HEK293T (cell line): Measurements from ENCODE around the gene ADGRD1.

ENCODE experiments used
- ARNT ChIP-seq: fragments of 450-650 bp; IDR thresholded peaks from 2 replicates; pipeline ENCODE4 v1.6.1; 2017; ENCODE audit warnings: mild to moderate bottlenecking
- BHLHE40 ChIP-seq: fragments of 450-650 bp; IDR thresholded peaks from 2 replicates; pipeline ENCODE4 v1.6.1; 2016; ENCODE audit warnings: mild to moderate bottlenecking, moderate library complexity, borderline replicate concordance
- CTBP1 ChIP-seq: fragments of 450-650 bp; IDR thresholded peaks from 2 replicates; pipeline ENCODE4 v1.6.1; 2016; ENCODE audit warnings: borderline replicate concordance
- ELF4 ChIP-seq: fragments of 450-650 bp; IDR thresholded peaks from 2 replicates; pipeline ENCODE4 v1.6.1; 2017; ENCODE audit warnings: antibody characterized with exemption
- FOXA1 ChIP-seq: fragments of 450-650 bp; IDR thresholded peaks from 2 replicates; pipeline ENCODE4 v1.6.1; 2016; ENCODE audit warnings: mild to moderate bottlenecking
- FOXM1 ChIP-seq: fragments of 450-650 bp; IDR thresholded peaks from 2 replicates; pipeline ENCODE4 v1.6.1; 2017; ENCODE audit warnings: mild to moderate bottlenecking, borderline replicate concordance
- L3MBTL2 ChIP-seq: fragments of 450-650 bp; conservative IDR thresholded peaks from 2 replicates; pipeline ENCODE4 v1.6.1; 2016; ENCODE audit warnings: mild to moderate bottlenecking
- LEF1 ChIP-seq: fragments of 450-650 bp; IDR thresholded peaks from 2 replicates; pipeline ENCODE4 v1.6.1; 2017; ENCODE audit warnings: mild to moderate bottlenecking, borderline replicate concordance
- NFRKB ChIP-seq: fragments of 450-650 bp; IDR thresholded peaks from 2 replicates; pipeline ENCODE4 v1.6.1; 2016; ENCODE audit warnings: mild to moderate bottlenecking, moderate library complexity
- TARDBP ChIP-seq: fragments of 450-650 bp; IDR thresholded peaks from 2 replicates; pipeline ENCODE4 v1.6.1; 2016
- ZNF384 ChIP-seq: fragments of 450-650 bp; IDR thresholded peaks from 2 replicates; pipeline ENCODE4 v1.6.1; 2016
- TF ChIP-seq, protein P1 (sequence below): fragments of 450-650 bp; IDR thresholded peaks from 2 replicates; pipeline ENCODE4 v1.6.1; 2016

- TF ChIP-seq NFRKB (no peak), L3MBTL2 (no peak), LEF1 (no peak), CTBP1 (no peak), BHLHE40 (no peak), ZNF384 (no peak), FOXM1 (no peak), TARDBP (no peak), FOXA1 (no peak), ELF4 (no peak), ARNT (no peak)
- TF ChIP-seq, protein P1, sequence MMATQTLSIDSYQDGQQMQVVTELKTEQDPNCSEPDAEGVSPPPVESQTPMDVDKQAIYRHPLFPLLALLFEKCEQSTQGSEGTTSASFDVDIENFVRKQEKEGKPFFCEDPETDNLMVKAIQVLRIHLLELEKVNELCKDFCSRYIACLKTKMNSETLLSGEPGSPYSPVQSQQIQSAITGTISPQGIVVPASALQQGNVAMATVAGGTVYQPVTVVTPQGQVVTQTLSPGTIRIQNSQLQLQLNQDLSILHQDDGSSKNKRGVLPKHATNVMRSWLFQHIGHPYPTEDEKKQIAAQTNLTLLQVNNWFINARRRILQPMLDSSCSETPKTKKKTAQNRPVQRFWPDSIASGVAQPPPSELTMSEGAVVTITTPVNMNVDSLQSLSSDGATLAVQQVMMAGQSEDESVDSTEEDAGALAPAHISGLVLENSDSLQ = no peak
Observed at GRCh38 chr12:131133015-131133905, 179.6 kb downstream of the ADGRD1 start.
